PC-9 (cell line): Measurements from ENCODE around the gene RNASET2. TPM values are rescaled to one million over a fixed set of nuclear protein-coding genes. Genes with fewer than 3 reads are reported as not detected.
A peak's percentile ranks its signal among the peaks of the same experiment; 100 is the strongest.

Experiments
- BruUV-seq: library from RNA; stranded (reverse); fragments of 400-500 nt; replicated peaks from 2 replicates; lab custom pipeline; 2021; lab: Mats Ljungman, UMichigan
- CTCF ChIA-PET: fragments of 300-600 bp; sonication (Branson Sonifier 250); formaldehyde crosslinking; loops from one replicate; lab custom pipeline; 2022; ENCODE audit warnings: antibody characterized with exemption; lab: Charles Lee
- POLR2A ChIA-PET: fragments of 300-600 bp; sonication (Branson Sonifier 250); formaldehyde crosslinking; loops from one replicate; lab custom pipeline; 2022; ENCODE audit warnings: antibody characterized with exemption; ENCODE audit not compliant: unreplicated experiment; lab: Charles Lee
- DNase-seq, 2 experiments: peaks; one replicate each; pipeline versions ENCODE4 v3.0.0 to v3.0.0-alpha.2; 2015 to 2022; ENCODE audit warnings: mixed read lengths in 1 of 2
- H2AFZ ChIP-seq: fragments of 200-600 bp; sonication (generic); 2 replicates; pipeline ENCODE4 v1.8.1; 2017; ENCODE audit warnings: antibody characterized with exemption
- H3F3A ChIP-seq: fragments of 200-600 bp; sonication (generic); 2 replicates; pipeline ENCODE4 v1.8.1; 2017; ENCODE audit warnings: antibody characterized with exemption, mild to moderate bottlenecking, low read depth; ENCODE audit not compliant: insufficient read depth
- H3K27ac ChIP-seq: fragments of 200-600 bp; sonication (generic); 2 replicates; pipeline ENCODE4 v1.6.1; 2016; ENCODE audit warnings: mixed run types
- H3K27me3 ChIP-seq: fragments of 200-600 bp; sonication (generic); 2 replicates; pipeline ENCODE4 v1.6.1; 2016; ENCODE audit warnings: low read depth, mixed run types; ENCODE audit not compliant: insufficient read depth
- H3K36me3 ChIP-seq: fragments of 200-600 bp; sonication (generic); 2 replicates; pipeline ENCODE4 v1.6.1; 2016; ENCODE audit warnings: low read depth, mixed run types
- H3K4me1 ChIP-seq: fragments of 200-600 bp; sonication (generic); replicated peaks from 2 replicates; pipeline ENCODE4 v1.6.1; 2016; ENCODE audit warnings: mixed run types; ENCODE audit not compliant: insufficient read depth
- H3K4me2 ChIP-seq: fragments of 200-600 bp; sonication (generic); 2 replicates; pipeline ENCODE4 v1.6.1; 2017; ENCODE audit warnings: mixed run types
- H3K4me3 ChIP-seq: fragments of 200-600 bp; sonication (generic); 2 replicates; pipeline ENCODE4 v1.6.1; 2016; ENCODE audit warnings: mixed run types
- H3K79me2 ChIP-seq: fragments of 200-600 bp; sonication (generic); 2 replicates; pipeline ENCODE4 v1.6.1; 2017; ENCODE audit warnings: low read depth, mixed run types
- H3K9me2 ChIP-seq: fragments of 200-600 bp; sonication (generic); 2 replicates; pipeline ENCODE4 v1.8.1; 2017; ENCODE audit warnings: mild to moderate bottlenecking; ENCODE audit not compliant: insufficient read depth
- H3K9me3 ChIP-seq: fragments of 200-600 bp; sonication (generic); 2 replicates; pipeline ENCODE4 v1.8.1; 2016; ENCODE audit warnings: low read depth; ENCODE audit not compliant: insufficient read depth
- H4K20me1 ChIP-seq: fragments of 200-600 bp; sonication (generic); 2 replicates; pipeline ENCODE4 v1.8.1; 2017; ENCODE audit not compliant: insufficient read depth
- CTCF ChIP-seq: fragments of 200-600 bp; sonication (generic); conservative IDR thresholded peaks from 2 replicates; pipeline ENCODE4 v1.6.1; 2017; ENCODE audit warnings: mixed run types, antibody characterized with exemption, mild to moderate bottlenecking, moderate library complexity
- EZH2 ChIP-seq: fragments of 200-600 bp; sonication (generic); IDR thresholded peaks from 2 replicates; pipeline ENCODE4 v1.8.0; 2017; ENCODE audit warnings: antibody characterized with exemption, low read depth
- intact Hi-C: fragments of 100-400 bp; cut with micrococcal nuclease; formaldehyde crosslinking; loops from one replicate; pipeline ENCODE4 v1.10.0; 2022; ENCODE audit not compliant: unreplicated experiment
- total RNA-seq: library from RNA; stranded (reverse); gene quantifications from 2 replicates; pipeline ENCODE4 v1.2.3, GENCODE V29; 2021

Gene RNASET2
- total RNA-seq, 1 experiment from 2014 or later: 16.3 TPM

DNA sequence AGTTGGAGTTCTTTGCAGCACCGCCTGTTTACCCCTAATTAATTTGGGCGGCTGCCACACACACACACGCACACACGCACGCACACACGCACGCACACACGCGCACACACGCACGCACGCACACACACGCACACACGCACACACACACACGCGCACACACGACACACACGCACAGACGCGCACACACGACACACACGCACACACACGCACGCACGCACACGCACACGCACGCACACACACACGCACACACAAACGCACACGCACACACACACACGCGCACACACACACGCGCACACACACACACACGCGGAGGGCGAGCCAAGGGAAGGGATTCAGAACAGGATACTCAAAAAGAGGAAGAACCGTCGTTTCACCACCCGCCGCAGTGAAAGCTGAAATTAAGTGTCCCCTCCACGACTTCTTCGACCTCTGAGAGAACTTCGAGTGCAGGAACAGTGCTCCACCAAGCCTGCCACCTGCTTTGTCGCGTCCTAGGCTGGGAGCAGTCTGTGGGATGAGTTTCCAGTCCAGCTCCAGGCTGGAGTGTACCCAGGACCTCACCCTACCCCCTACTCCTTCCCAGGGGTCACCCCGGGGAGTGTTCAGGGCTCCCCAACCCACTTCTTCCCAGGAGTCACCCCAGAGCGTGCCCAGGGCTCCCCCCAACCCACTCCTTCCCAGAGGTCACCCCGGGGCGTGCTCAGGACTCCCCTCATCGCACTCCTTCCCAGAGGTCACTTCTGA is 1.1 kb downstream of the RNASET2 start:
- TF ChIP-seq EZH2 (no peak), CTCF (no peak)
- Histone ChIP-seq H3K79me2 (no peaks in the 10 kb centered on the region), H3K4me2 (peak overlapping the region; percentile 99), H3F3A (no peaks in the 10 kb centered on the region), H2AFZ (peak overlapping the region; percentile 99), H3K36me3 (no peaks in the 10 kb centered on the region), H3K9me2 (no peaks in the 10 kb centered on the region), H3K4me3 (peak overlapping the region; percentile 86), H3K9me3 (no peaks in the 10 kb centered on the region), H3K4me1 (no peaks in the 10 kb centered on the region), H4K20me1 (no peaks in the 10 kb centered on the region), H3K27ac (no peak overlapping the region), H3K27me3 (no peaks in the 10 kb centered on the region)
- no peak for DNase-seq
- BruUV-seq: no TSS peak
- intact Hi-C loops: no loop called here
- POLR2A ChIA-PET: no interaction called here
- CTCF ChIA-PET: no interaction called here

- Histone ChIP-seq H3K27me3 (no peaks in the 10 kb centered on the region), H3K4me1 (0 out of 2 replicates have a peak, but pooled peaks cover 8% of the 10 kb centered on the region), H3K27ac (no peak overlapping the region), H3K36me3 (no peaks in the 10 kb centered on the region), H3K4me2 (no peak overlapping the region), H4K20me1 (no peaks in the 10 kb centered on the region), H3K9me2 (no peaks in the 10 kb centered on the region), H3K4me3 (no peak overlapping the region), H2AFZ (no peak overlapping the region), H3K9me3 (no peaks in the 10 kb centered on the region), H3F3A (no peaks in the 10 kb centered on the region), H3K79me2 (no peaks in the 10 kb centered on the region)
- BruUV-seq: TSS peak; percentile 8
- ChIA-PET POLR2A (no interaction called here), CTCF (interaction anchor here (0.6 kb wide), 1 partner anchor 26 kb away, joined by 4 read pairs; no protein-coding TSS in a partner anchor)
- TF ChIP-seq EZH2 (no peak), CTCF (no peak)
- intact Hi-C loops: no loop called here
- DNase-seq: no peak
Observed at GRCh38 chr6:166954118-166954713, 2.1 kb downstream of the RNASET2 start.

DNA sequence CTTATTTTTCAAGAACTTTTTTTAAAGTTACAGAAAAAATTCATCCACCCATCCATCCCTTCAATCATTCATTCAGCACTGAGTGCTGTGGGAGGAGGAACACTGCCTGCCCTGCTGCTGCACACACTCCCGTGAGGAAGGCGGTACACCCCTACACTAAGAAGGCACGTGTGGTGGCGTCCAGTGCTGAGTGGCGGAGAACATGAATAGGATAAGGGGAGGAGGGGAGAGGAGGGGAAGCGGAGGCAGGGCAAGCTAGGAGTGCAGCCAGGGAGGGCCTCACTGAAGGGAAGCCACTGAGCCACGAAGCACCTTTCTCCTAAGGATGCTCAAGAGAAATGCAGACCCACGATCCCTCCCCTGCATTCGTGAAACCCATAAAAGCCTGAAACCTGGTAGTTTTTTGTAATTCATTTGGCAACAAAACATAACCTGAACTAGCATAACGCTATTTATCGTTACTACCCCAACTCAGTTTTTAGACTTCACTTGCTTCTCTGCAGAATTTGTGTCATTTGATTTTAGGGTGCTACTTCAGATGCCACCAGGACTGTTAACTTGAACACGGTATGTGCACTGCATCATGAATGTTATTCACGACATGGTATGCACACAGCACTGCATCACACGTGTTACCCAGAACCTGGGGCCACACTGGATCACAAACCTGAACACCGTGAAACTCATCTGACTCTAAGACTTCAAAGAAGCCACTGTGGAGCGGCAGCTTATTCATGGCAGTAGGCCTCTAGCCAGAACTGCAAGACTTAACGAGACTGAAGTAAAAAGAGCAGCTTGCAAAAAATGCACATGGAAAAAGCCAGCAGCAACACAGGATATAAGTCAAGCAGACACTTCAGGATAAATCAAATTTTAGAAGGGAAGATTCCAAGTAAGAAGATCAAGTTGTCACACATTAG is 3.5 kb downstream of the RNASET2 start:
- ChIA-PET POLR2A (no interaction called here), CTCF (no interaction called here)
- no peaks in the 10 kb centered on the region for H3K36me3 ChIP-seq
- no peak overlapping the region for H2AFZ ChIP-seq
- no peaks in the 10 kb centered on the region for H3K9me3 ChIP-seq
- 0 out of 2 replicates have a peak, but pooled peaks cover 8% of the 10 kb centered on the region for H3K4me1 ChIP-seq
- no peaks in the 10 kb centered on the region for H3K79me2 ChIP-seq
- no peaks in the 10 kb centered on the region for H4K20me1 ChIP-seq
- TF ChIP-seq CTCF (no peak), EZH2 (no peak)
- no peak overlapping the region for H3K4me2 ChIP-seq
- no peaks in the 10 kb centered on the region for H3K9me2 ChIP-seq
- H3F3A ChIP-seq: no peaks in the 10 kb centered on the region
- intact Hi-C loops: no loop called here
- no peak overlapping the region for H3K27ac ChIP-seq
- no peak overlapping the region for H3K4me3 ChIP-seq
- no TSS peak for BruUV-seq
- no peak for DNase-seq
- no peaks in the 10 kb centered on the region for H3K27me3 ChIP-seq
